ENCODE data around the gene PPP2R2C. TPM values are rescaled to one million over a fixed set of nuclear protein-coding genes. Genes with fewer than 3 reads are reported as not detected.

The PPP2R2C gene
- total RNA-seq, 4 donors from 2014 or later: 0.47 to 4.6 (median 1.0) TPM

- TF ChIP-seq POLR2A (IDR thresholded peaks at IDR 0.05) (no peak), POLR2AphosphoS5 (IDR thresholded peaks at IDR 0.05) (no peak), CTCF (IDR thresholded peaks at IDR 0.05) (no peak), EP300 (IDR thresholded peaks at IDR 0.05) (no peak)
- WGBS, 2 donors (ENCODE audit: low coverage in 1 of 2): 54 to 57% methylated on average over 2 to 7 of the region's 8 CpGs
- ATAC-seq: no peak
Observed at GRCh38 chr4:6369511-6369910, 102.9 kb downstream of the PPP2R2C start.

GRCh38 chr4:6369035-6369434 is 103.4 kb downstream of the PPP2R2C start:
- Histone ChIP-seq H3K4me3 (no peak overlapping the region), H3K9me3 (no peaks in the 10 kb centered on the region), H3K27ac (no peak overlapping the region), H3K4me1 (no peaks in the 10 kb centered on the region), H3K27me3 (peaks cover 57% of the 10 kb centered on the region), H3K36me3 (no peaks in the 10 kb centered on the region)
- no peak for ATAC-seq
- no peak for TF ChIP-seq CTCF (IDR thresholded peaks at IDR 0.05)
- no peak for TF ChIP-seq EP300 (IDR thresholded peaks at IDR 0.05)
- TF ChIP-seq POLR2A (IDR thresholded peaks at IDR 0.05): no peak
- no peak for TF ChIP-seq POLR2AphosphoS5 (IDR thresholded peaks at IDR 0.05)
- WGBS, 2 donors (ENCODE audit: low coverage in 1 of 2): 64 to 65% methylated on average over 3 to 7 of the region's 8 CpGs

More at GRCh38 chr4:6369511-6369910, 102.9 kb downstream of the PPP2R2C start:
- Histone ChIP-seq H3K9me3 (no peaks in the 10 kb centered on the region), H3K4me1 (no peaks in the 10 kb centered on the region), H3K4me3 (no peak overlapping the region), H3K27me3 (peaks cover 53% of the 10 kb centered on the region), H3K36me3 (no peaks in the 10 kb centered on the region), H3K27ac (no peak overlapping the region)

- Histone ChIP-seq H3K4me3 (no peak overlapping the region), H3K9me3 (peaks cover 0 to 2% (median 0%) of the 10 kb centered on the region in 3 donors), H3K36me3 (no peaks in the 10 kb centered on the region), H3K27me3 (peaks cover 61% of the 10 kb centered on the region), H3K27ac (no peak overlapping the region), H3K4me1 (no peaks in the 10 kb centered on the region)
- no peak for TF ChIP-seq EP300 (IDR thresholded peaks at IDR 0.05)
- no peak for TF ChIP-seq CTCF (IDR thresholded peaks at IDR 0.05)
- no peak for TF ChIP-seq POLR2AphosphoS5 (IDR thresholded peaks at IDR 0.05)
- no peak for TF ChIP-seq POLR2A (IDR thresholded peaks at IDR 0.05)
- WGBS, 2 donors (ENCODE audit: low coverage in 1 of 2): 62 to 86% methylated on average over 1 to 12 of the region's 12 CpGs
- ATAC-seq: no peak
Observed at GRCh38 chr4:6368601-6369000, 103.8 kb downstream of the PPP2R2C start.

- Histone ChIP-seq H3K36me3 (no peaks in the 10 kb centered on the region), H3K9me3 (peaks cover 0 to 7% (median 0%) of the 10 kb centered on the region in 3 donors), H3K4me1 (no peaks in the 10 kb centered on the region), H3K27ac (no peak overlapping the region), H3K4me3 (no peak overlapping the region), H3K27me3 (peaks cover 65% of the 10 kb centered on the region)
- TF ChIP-seq POLR2AphosphoS5 (IDR thresholded peaks at IDR 0.05) (no peak), CTCF (IDR thresholded peaks at IDR 0.05) (no peak), POLR2A (IDR thresholded peaks at IDR 0.05) (no peak), EP300 (IDR thresholded peaks at IDR 0.05) (no peak)
- no peak for ATAC-seq
- WGBS, 2 donors (ENCODE audit: low coverage in 1 of 2): 62 to 70% methylated on average over 2 to 6 of the region's 10 CpGs
Observed at GRCh38 chr4:6368096-6368495, 104.3 kb downstream of the PPP2R2C start.

- Histone ChIP-seq H3K9me3 (peaks cover 0 to 12% (median 0%) of the 10 kb centered on the region in 3 donors), H3K27me3 (peaks cover 72% of the 10 kb centered on the region), H3K4me3 (no peak overlapping the region), H3K4me1 (no peaks in the 10 kb centered on the region), H3K27ac (no peak overlapping the region), H3K36me3 (no peaks in the 10 kb centered on the region)
- ATAC-seq: no peak
- TF ChIP-seq CTCF (IDR thresholded peaks at IDR 0.05) (no peak), POLR2A (IDR thresholded peaks at IDR 0.05) (no peak), POLR2AphosphoS5 (IDR thresholded peaks at IDR 0.05) (no peak), EP300 (IDR thresholded peaks at IDR 0.05) (no peak)
- WGBS, 2 donors (ENCODE audit: low coverage in 1 of 2): 17 to 80% methylated on average over 1 to 5 of the region's 8 CpGs
Observed at GRCh38 chr4:6367371-6367851, 105.0 kb downstream of the PPP2R2C start.
